ENCODE measurements around the gene NENF.
"Not testable (repeated sequence)": the region's sequence is repeated elsewhere in the genome, so short reads cannot be mapped to it uniquely, and the experiment has no call there.

The NENF gene

GRCh38 chr1:212432661-212433576, at the start of gene NENF:
Gene NENF, plus strand, starts transcription at chr1:212432920. Its CDS starts 24 bp downstream, at chr1:212432944.
- Histone ChIP-seq H3K4me3 (ENCODE audit: low read length, poor library complexity, severe bottlenecking) (peak within 1 kb of the TSS; percentile 76), H4K20me1 (ENCODE audit: insufficient read depth, low read length, poor library complexity, severe bottlenecking) (no peaks in the 10 kb centered on the region), H2AFZ (ENCODE audit: low read length) (peak within 1 kb of the TSS; percentile 95), H3K9ac (ENCODE audit: low read depth, low read length, poor library complexity, severe bottlenecking) (peak within 1 kb of the TSS; percentile 77), H3K9me2 (replicated peaks; ENCODE audit: low read depth, low read length) (no peaks in the 10 kb centered on the region), H3K4me2 (ENCODE audit: low read depth, low read length, poor library complexity, severe bottlenecking) (peak within 1 kb of the TSS; percentile 97), H3K9me3 (ENCODE audit: insufficient read depth, low read depth, low read length) (no peaks in the 10 kb centered on the region), H3K27me3 (ENCODE audit: insufficient read depth, low read length, poor library complexity, severe bottlenecking) (no peaks in the 10 kb centered on the region), H3F3A (ENCODE audit: low read depth) (no peaks in the 10 kb centered on the region), H3K36me3 (ENCODE audit: insufficient read depth, low read length) (no peaks in the 10 kb centered on the region), H3K4me1 (ENCODE audit: insufficient read depth, low read length, poor library complexity, severe bottlenecking) (peaks cover 31% of the 10 kb centered on the region), H3K79me2 (ENCODE audit: insufficient read depth, low read length) (no peaks in the 10 kb centered on the region)
- no peak for TF ChIP-seq EZH2phosphoT487 (IDR thresholded peaks at IDR 0.05; ENCODE audit: borderline replicate concordance)
- TF ChIP-seq CTCF (conservative IDR thresholded peaks at IDR 0.05; ENCODE audit: low read length), result no peak

- Histone ChIP-seq H3F3A (ENCODE audit: low read depth) (no peaks in the 10 kb centered on the region), H3K4me2 (ENCODE audit: low read depth, low read length, poor library complexity, severe bottlenecking) (no peak overlapping the region), H4K20me1 (ENCODE audit: insufficient read depth, low read length, poor library complexity, severe bottlenecking) (no peaks in the 10 kb centered on the region), H3K9me3 (ENCODE audit: insufficient read depth, low read depth, low read length) (peaks cover 10% of the 10 kb centered on the region; the same call in 1 of the 2 replicates), H3K79me2 (ENCODE audit: insufficient read depth, low read length) (peaks cover 23% of the 10 kb centered on the region), H3K4me3 (ENCODE audit: low read length, poor library complexity, severe bottlenecking) (no peak overlapping the region), H3K9me2 (replicated peaks; ENCODE audit: low read depth, low read length) (no peaks in the 10 kb centered on the region), H3K9ac (ENCODE audit: low read depth, low read length, poor library complexity, severe bottlenecking) (no peak overlapping the region), H3K4me1 (ENCODE audit: insufficient read depth, low read length, poor library complexity, severe bottlenecking) (no peaks in the 10 kb centered on the region), H2AFZ (ENCODE audit: low read length) (no peak overlapping the region), H3K27me3 (ENCODE audit: insufficient read depth, low read length, poor library complexity, severe bottlenecking) (no peaks in the 10 kb centered on the region), H3K36me3 (ENCODE audit: insufficient read depth, low read length) (peaks cover 89% of the 10 kb centered on the region)
- TF ChIP-seq EZH2phosphoT487 (IDR thresholded peaks at IDR 0.05; ENCODE audit: borderline replicate concordance), result no peak
- no peak for TF ChIP-seq CTCF (conservative IDR thresholded peaks at IDR 0.05; ENCODE audit: low read length)
These were observed 46.7 kb upstream of the NENF start for GRCh38 chr1:212386029-212386428.

DNA sequence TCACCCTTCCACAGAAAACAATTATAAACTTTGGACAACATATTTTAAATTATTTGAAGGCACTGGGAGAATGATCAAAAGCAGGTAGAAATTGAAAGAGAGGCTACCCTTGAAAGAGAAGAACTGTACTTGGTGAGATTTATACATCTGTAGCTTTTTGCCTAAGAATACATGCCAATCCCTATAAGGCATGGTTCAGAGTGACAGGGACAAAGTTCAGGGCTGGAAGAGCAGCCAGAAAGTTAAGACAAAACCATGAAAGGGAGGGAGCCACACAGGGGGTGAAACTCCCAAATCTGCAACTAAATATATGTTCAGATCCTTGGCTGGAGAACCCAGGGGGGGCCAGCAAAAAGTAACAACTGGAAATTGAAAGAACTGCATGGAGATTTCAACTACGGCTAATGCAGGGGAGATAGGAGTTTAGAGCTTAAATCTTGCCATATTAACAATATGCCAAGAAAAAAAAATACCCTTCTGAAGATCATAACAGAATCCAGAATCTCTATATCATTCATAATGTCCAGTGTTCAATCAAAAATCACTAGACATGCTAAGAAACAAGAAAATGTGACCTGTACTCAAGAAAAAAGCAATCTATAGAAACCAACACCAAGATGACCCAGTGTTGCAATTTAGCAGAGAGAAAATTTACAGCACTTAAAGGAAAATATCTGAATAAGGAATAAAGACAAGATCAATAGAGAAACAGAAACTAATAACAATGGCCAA, 43.6 kb upstream of the NENF start:
- no peaks in the 10 kb centered on the region for H3K4me1 ChIP-seq (ENCODE audit: insufficient read depth, low read length, poor library complexity, severe bottlenecking)
- no peak overlapping the region for H3K4me3 ChIP-seq (ENCODE audit: low read length, poor library complexity, severe bottlenecking)
- H3K27me3 ChIP-seq (ENCODE audit: insufficient read depth, low read length, poor library complexity, severe bottlenecking), result no peaks in the 10 kb centered on the region
- TF ChIP-seq CTCF (conservative IDR thresholded peaks at IDR 0.05; ENCODE audit: low read length) (no peak), EZH2phosphoT487 (IDR thresholded peaks at IDR 0.05; ENCODE audit: borderline replicate concordance) (no peak)
- H3K4me2 ChIP-seq (ENCODE audit: low read depth, low read length, poor library complexity, severe bottlenecking), result no peak overlapping the region
- H3F3A ChIP-seq (ENCODE audit: low read depth), result no peaks in the 10 kb centered on the region
- H3K79me2 ChIP-seq (ENCODE audit: insufficient read depth, low read length), result peaks cover 25% of the 10 kb centered on the region
- H2AFZ ChIP-seq (ENCODE audit: low read length), result no peak overlapping the region
- no peaks in the 10 kb centered on the region for H3K9me2 ChIP-seq (replicated peaks; ENCODE audit: low read depth, low read length)
- peaks cover 11% of the 10 kb centered on the region; the same call in 1 of the 2 replicates for H3K9me3 ChIP-seq (ENCODE audit: insufficient read depth, low read depth, low read length)
- peaks cover 60% of the 10 kb centered on the region for H3K36me3 ChIP-seq (ENCODE audit: insufficient read depth, low read length)
- no peaks in the 10 kb centered on the region for H4K20me1 ChIP-seq (ENCODE audit: insufficient read depth, low read length, poor library complexity, severe bottlenecking)
- H3K9ac ChIP-seq (ENCODE audit: low read depth, low read length, poor library complexity, severe bottlenecking), result no peak overlapping the region

DNA sequence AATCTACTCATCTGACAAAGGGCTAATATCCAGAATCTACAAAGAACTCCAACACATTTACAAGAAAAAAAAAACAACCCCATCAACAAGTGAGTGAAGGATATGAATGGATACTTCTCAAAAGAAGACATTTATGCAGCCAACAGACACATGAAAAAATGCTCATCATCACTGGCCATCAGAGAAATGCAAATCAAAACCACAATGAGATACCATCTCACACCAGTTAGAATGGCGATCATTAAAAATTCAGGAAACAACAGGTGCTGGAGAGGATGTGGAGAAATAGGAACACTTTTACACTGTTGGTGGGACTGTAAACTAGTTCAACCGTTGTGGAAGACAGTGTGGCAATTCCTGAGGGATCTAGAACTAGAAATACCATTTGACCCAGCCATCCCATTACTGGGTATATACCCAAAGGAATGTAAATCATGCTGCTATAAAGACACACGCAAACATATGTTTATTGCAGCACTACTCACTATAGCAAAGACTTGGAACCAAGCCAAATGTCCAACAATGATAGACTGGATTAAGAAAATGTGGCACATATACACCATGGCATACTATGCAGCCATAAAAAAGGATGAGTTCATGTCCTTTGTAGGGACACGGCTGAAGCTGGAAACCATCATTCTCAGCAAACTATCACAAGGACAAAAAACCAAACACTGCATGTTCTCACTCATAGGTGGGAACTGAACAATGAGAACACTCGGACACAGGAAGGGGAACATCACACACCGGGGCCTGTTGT, 36.9 kb upstream of the NENF start:
- Histone ChIP-seq H3K79me2 (ENCODE audit: insufficient read depth, low read length) (peaks cover 22% of the 10 kb centered on the region), H3K36me3 (ENCODE audit: insufficient read depth, low read length) (peaks cover 25% of the 10 kb centered on the region)
- not testable (repeated sequence) for H2AFZ ChIP-seq (ENCODE audit: low read length); H3K4me2 ChIP-seq (ENCODE audit: low read depth, low read length, poor library complexity, severe bottlenecking); H3K9me2 ChIP-seq (replicated peaks; ENCODE audit: low read depth, low read length); H3K4me3 ChIP-seq (ENCODE audit: low read length, poor library complexity, severe bottlenecking); H3K9ac ChIP-seq (ENCODE audit: low read depth, low read length, poor library complexity, severe bottlenecking); H4K20me1 ChIP-seq (ENCODE audit: insufficient read depth, low read length, poor library complexity, severe bottlenecking); H3F3A ChIP-seq (ENCODE audit: low read depth); H3K27me3 ChIP-seq (ENCODE audit: insufficient read depth, low read length, poor library complexity, severe bottlenecking); H3K9me3 ChIP-seq (ENCODE audit: insufficient read depth, low read depth, low read length); H3K4me1 ChIP-seq (ENCODE audit: insufficient read depth, low read length, poor library complexity, severe bottlenecking)
